M059J (cell line): ENCODE results near the gene NHLRC2. TPM values are rescaled to one million over a fixed set of nuclear protein-coding genes. Genes with fewer than 3 reads are reported as not detected.
A peak's percentile ranks its signal among the peaks of the same experiment; 100 is the strongest.
"Not testable (repeated sequence)": the region's sequence is repeated elsewhere in the genome, so short reads cannot be mapped to it uniquely, and the experiment has no call there.

Source experiments
- DNase-seq: peaks from one replicate; pipeline ENCODE4 v3.0.0-alpha.2; 2012; ENCODE audit warnings: low read depth
- total RNA-seq: library from RNA; depleted of rRNA; stranded (reverse); fragments of >200 nt; shearing (Covaris generic); gene quantifications from 2 replicates; pipeline ENCODE4 v1.2.3, GENCODE V29; 2014; rRNA removed

The NHLRC2 gene, protein sequence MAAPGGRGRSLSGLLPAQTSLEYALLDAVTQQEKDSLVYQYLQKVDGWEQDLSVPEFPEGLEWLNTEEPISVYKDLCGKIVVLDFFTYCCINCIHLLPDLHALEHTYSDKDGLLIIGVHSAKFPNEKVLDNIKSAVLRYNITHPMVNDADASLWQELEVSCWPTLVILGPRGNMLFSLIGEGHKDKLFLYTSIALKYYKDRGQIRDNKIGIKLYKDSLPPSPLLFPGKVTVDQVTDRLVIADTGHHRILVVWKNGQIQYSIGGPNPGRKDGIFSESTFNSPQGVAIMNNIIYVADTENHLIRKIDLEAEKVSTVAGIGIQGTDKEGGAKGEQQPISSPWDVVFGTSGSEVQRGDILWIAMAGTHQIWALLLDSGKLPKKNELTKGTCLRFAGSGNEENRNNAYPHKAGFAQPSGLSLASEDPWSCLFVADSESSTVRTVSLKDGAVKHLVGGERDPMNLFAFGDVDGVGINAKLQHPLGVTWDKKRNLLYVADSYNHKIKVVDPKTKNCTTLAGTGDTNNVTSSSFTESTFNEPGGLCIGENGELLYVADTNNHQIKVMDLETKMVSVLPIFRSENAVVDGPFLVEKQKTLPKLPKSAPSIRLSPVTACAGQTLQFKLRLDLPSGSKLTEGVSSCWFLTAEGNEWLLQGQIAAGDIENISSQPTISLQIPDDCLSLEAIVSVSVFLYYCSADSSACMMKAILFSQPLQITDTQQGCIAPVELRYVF
- total RNA-seq, result 9.3 and 11.0 TPM in 2 replicates

DNA sequence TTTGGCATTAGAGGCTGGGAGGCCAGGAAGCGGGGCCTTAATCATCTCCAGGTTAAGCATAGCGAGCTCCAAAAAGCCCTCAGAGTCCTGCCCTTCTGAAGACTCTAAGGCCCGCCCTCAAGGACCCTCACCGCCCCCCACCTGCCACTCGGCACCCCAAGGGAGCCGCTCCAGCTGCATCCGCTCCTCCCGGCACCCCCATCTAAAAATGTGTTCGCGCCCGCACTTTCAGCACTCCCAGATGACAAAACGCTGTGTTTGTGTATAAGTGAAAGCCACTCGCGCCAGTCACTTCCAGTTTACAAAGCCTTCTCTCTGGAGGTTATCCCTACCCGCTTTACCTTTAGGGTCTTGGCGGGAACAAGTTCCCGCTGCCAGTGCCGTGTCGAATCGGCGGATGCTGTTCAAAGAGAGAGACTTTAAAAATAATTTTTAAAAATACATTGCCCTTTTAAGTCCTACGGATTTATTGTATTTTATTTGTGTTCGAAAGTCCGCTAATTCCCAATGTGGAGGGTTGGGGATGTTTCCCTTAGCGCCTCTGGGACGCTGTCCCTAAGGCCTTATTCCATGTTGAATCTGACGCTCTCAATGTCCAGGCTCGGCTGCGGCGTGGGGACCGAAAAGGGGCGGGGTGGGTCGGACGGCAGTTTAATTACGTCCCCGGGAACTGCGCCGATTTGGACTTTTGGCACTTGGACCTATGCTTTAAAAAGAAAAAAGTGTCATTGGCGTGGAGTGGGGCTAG, at the start of gene NHLRC2, which contains the start of gene DCLRE1A:
TSS of gene NHLRC2 (plus strand) at position 649 of the 748 bp plus-strand sequence. CDS start 212 bp downstream, outside the sequence.
TSS of gene DCLRE1A (minus strand) at position 70 of the 748 bp plus-strand sequence. CDS start 900 bp downstream, outside the sequence.
- peak; percentile 73 for DNase-seq

DNA sequence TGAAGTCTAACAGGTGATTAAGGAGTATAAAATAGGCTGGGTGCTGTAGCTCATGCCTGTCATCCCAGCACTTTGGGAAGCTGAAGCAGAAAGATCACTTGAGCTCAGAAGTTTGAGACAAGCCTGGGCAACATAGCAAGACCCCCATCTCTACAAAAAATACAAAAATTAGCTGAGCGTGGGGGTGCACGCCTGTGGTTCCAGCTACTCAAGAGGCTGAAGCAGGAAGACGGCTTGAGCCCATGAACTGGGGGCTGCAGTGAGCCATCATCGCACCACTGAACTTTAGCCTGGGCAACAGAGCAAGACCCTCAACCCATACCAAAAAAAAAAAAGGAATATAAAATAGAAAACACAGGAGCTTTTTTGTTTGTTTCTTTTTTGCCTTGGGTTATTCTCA, 48.0 kb upstream of the NHLRC2 start:
- DNase-seq, result no peak

DNA sequence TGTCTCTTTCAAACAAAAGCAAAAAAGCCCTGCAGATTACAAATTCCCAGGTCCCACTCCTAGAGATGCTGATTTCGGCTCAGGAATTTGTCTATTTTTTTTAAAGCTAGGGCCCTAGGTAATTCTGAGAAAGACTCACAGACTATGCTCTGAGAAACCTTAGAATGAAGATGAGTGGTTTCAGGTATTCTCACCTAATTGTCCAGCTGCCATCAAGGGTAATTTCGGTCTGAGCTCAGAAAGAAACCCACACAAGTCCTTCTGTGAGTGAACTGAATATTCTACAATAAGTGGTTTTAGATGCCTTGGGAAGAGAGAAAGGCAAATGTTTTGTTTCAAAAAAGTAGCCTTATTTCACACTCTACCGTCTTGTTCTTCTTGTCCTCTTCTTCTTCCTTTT, 46.3 kb upstream of the NHLRC2 start:
- DNase-seq, result no peak

DNA sequence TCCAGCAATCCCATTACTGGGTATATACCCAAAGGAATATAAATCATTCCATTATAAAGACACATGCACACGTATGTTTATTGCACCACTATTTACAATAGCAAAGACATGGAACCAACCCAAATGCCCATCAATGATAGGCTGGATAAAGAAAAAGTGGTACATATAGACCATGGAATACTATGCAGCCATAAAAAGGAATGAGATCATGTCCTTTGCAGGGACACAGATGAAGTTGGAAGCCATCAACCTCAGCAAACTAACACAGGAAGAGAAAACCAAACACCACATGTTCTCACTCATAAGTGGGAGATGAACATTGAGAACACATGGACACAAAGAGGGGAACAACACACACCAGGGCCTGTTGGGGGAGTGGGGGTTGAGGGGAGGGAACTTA, 39.8 kb upstream of the NHLRC2 start:
- not testable (repeated sequence) for DNase-seq

DNA sequence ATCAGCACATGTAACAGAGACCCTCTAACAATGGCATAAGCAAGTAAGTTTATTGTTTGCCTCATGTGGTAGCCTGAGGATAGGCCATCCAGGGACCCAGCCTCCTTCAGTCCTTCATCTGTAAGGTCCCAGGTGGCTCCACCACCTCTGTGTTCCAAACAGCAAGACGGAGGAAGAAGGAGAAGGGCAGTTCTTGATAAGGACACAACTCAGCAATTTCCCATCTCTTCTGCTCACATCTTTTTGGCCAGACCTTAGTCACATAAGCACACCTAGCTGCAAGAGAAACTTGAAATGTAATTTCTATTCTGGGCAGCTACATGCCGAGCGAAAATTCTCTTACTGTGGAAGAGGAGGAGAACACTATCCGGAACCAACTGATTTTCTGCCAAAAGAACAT, 34.5 kb upstream of the NHLRC2 start:
- no peak for DNase-seq

DNA sequence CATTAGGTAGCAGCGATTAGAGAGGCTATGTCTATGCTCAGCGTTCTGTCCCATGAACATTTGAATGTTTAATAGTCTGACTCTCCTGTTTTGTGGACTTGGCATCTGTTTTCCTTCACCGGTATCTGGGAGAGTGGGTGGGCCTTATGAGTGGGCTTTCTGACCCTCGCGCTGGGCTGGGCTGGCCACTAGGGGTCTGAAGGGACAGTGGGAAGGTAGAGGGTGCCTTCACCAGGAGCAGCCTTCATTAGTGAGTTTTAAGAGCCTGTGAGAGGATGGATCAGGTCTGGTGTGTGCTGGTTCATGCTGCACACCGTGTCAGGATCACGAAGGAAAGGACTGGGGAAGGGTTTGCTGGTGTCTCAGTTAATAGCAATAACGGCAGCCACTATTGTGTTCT, 34.0 kb upstream of the NHLRC2 start:
- DNase-seq, result no peak

DNA sequence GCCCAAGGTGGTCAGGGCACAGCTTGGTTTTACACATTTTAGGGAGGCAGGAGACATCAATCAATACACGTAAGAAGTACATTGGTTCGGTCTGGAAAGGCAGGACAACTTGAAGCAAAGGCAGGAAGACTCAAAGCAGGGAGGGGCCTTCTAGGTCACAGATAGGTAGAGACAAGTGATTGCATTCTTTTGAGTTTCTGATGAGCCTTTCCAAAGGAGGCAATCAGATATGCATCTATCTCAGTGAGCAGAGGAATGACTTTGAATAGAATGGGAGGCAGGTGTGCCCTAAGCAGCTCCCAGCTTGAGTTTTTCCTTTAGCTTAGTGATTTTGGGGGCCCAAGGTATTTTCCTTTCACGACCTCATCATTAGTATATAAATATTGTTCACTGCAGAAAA, 33.2 kb upstream of the NHLRC2 start:
- DNase-seq, result not testable (repeated sequence)

DNA sequence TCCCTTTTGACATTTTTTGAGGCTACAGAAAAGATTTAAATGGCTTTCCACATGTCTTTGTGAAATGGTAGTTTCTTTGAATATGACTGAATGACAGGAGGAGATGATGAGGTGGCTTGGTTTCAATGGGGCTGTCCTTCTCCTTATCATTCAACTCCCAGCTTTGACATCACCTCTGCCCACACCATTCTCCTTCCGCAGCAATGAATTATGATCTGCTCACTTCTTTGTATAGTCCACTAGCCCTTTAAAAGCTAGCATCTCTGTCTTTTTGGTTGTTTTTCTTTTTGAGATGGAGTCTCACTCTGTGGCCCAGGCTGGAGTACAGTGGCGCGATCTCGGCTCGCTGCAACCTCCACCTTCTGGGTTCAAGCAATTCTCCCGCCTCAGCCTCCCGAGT, 32.3 kb upstream of the NHLRC2 start:
- no peak for DNase-seq

DNA sequence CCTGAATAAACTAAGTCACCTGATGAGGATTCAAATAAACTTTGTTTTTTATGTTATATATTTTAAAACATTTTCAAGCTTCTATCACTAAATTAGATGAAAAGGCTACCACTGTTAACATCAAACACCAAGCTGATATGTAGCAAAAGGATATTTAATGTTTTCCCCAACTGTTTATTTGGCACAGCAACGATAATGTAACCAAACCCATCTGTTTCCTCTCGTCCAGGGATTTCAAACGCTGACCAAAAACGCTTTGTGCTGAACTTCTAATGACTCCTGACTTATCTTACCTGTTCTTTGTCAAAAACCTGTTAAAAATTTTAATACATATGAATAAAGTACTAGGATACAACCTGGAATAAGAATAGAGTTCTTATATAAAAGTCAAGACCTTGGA, 31.1 kb upstream of the NHLRC2 start:
- no peak for DNase-seq

DNA sequence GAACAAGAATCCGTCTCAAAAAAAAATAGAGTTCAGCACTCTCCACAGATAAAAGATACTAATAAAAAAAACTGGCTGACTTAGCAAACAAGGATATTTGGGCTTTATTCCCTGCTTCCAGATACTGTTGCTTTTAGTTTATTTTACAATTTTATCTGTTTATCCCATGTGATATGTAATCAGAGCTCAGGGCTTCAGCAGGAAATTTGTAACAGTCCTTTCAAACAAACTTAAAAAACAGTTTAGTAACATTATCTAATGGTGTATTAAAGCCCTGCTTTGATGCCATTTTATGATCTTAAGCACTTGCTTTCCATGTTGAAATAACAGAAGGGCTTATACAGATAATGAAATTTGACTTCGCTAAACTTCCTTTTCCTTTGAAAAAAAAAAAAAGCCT, 28.7 kb upstream of the NHLRC2 start:
- DNase-seq, result no peak

DNA sequence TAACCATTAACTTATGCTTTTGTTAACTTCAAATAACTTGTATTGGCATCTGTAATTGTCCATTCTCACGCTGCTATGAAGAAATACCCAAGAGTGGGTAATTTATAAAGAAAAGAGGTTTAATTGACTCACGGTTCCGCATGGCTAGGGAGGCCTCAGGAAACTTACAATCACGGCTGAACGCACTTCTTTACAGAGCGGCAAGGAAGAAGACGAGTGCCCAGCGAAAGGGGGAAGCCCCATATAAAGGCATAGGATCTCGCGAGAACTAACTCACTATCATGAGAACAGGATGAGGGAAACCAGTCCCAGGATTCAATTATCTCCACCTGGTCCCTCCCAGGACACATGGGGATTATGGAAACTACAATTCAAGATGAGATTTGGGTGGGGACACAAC, 25.9 kb upstream of the NHLRC2 start:
- not testable (repeated sequence) for DNase-seq

DNA sequence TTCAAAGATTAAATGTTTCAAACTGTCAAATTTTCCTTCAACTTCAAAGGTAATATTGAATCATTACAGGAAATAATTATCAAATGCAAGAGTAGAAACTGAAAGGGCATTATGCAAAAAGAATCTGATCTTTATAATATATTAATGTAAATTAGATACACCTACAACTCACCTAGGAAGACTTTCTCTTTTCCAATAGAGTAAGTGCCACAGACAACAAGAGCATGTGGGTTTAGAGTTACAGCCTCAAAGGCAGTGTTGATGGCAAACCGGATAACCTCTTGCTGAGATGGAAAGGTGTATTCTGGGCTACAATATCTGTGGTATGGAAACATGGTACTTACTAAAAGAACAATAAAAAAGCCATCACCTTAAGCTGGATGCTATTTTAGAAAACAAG, 12.3 kb upstream of the NHLRC2 start:
- no peak for DNase-seq

DNA sequence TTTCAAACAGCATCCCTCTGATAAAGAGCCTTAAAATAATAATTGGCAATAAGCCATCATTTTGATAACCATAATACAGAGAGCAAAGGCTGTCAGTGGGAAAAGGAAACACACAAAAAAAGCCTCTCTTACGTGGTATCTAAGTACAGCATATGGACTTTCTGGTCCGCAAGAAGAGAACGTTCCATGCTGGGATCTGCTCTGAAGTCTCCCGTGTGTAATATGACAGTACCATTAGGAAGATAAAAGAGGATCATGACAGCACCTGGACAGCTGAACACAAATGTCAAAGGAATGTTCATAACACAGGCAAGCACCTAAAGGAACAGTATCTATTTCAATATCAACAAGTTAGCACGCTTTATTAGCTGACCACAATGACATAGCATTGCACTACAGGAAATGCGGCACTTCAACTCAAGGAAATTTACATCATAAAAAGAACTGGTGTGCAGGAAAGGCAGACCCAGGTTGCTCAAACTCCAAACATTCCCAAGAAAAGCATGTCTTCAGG, 10.4 kb upstream of the NHLRC2 start:
- no peak for DNase-seq

DNA sequence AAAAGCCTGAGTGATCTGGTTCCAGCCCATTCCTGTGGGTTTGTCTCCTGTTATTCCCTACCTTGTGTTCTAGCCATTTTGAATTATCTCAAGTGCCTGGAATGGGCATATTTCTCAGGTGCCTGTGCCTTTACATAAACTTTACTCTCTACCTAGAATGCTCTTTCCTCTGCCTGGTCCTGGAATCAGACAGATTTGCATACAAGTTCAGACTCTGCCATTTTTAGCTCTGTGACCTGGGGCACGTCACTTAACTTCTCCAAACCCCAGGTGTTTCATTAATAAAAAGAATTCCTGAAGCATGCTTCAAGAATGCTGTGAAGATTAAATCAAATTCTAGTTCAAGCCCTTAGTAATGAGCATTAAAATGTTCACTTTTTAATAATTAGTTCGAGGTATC, 8.4 kb upstream of the NHLRC2 start:
- no peak for DNase-seq

DNA sequence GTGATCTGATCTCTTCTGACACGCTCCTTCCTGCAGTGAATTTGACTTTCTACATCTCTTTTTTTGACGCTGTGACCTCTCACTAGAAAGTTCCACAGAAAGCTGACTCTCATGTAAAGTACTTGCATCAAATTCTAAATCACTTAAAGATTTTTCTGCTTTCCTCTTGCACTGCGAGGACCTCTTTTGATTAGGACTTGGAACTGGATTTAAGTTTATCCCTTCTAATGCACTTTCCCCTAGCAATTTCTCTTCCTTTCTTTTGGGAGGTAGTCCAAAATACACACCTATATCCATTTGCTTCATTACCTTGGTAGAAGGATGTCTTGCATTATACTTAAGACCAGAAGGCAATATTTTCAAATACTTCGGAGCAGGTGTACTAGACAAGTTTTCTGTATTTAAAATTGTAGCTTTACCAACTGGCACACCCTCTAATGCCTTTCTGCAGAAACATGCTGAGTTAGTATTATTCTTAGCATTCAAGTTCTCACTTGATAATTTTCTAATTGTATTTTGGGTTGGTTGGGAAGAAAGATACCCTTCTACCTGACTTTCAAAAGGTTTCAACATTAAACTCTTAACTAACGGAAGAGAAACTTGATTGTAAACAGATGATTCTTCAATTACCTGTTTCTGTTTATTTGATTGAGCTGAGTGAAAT, 5.2 kb upstream of the NHLRC2 start:
- no peak for DNase-seq

DNA sequence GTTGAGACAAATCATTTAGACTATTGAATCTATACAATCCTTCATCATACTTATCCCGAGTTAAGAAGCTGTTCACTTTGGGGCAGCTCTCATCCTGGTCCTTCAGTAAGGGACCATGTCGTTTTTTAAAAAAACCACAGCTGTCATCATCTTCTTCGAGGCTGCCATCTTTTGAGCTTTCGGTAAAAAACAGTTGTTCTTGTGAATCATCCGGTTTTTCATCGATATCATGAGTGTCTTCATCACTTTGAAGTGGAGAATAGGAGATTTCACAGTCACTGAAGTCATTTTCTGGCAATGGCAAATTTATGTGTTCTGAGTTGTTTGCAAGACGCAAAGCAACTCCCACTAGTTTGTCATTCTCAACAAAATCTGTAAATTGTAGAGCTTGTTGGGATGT, 4.5 kb upstream of the NHLRC2 start:
- DNase-seq, result no peak

DNA sequence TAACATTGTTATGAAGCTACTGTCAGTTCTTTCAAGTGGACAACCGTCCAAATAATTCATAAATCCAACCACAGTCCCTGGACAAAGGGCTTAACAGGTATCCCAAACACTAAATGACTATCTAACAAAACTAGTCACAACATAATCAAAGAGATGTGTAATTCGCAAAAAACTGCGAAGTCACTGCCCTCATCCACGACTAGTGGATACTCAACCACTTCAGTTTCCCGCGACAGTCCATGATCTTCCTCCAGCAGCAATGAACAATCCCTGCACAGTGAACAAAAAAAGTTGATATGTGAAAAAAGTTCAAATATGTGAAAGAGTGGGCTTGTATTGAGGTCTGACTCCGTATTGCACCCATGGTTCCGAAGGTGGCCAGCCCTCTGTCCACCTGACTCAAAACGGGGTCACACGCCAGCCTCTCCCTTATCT, 866 bp upstream of the NHLRC2 start:
- DNase-seq, result no peak

DNA sequence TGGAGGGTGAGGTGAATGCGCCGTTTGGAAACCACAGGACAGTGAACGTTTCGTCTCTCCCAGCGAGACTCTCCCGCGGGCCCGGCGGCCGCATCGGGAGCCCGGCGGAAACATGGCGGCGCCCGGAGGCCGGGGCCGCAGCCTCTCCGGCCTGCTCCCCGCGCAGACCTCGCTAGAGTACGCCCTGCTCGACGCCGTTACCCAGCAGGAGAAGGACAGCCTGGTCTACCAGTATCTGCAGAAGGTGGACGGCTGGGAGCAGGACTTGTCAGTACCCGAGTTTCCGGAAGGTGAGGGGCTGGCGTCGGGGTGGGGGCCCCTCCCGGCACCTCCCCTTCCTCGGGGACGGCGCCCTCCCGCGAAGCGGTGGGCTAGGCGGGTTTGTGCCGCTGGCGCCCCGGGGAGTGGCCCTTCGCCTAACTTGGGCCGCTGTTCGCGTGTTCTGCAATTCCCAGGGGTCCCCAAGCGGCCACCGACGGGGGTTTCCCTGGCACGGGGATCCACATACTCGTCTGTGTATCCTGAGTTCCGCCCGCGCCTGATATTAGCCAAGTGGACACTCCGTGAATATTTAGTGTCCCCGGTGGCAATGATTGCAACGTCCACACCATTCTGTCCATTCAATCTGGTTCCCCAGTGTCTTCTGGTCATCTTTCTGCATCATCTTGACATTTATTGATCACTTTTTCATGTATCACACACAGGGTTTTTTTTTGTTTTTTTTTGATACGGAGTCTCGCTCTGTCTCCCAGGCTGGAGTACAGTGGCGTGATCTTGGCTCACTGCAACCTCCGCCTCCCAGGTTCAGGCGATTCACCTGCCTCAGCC, 514 bp downstream of the NHLRC2 start:
- DNase-seq, result peak; percentile 60

DNA sequence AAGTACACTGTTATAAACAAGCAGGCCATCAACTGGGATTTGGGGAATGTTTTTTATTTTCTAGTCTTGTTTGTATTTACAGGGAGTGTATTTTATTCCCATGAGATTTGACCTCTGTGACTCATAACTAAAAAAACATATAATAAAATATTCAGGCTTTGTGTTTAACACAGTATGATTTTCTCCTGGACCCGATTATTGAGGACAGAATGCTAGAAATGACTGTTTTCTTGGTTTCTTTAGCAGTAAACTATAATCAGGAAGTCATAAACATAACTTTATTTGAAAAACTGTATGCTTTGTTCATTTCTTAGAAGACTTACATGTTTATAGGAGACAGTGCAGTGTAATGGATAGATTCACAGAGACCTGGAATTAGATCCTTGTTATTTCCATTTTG, 2.1 kb downstream of the NHLRC2 start:
- DNase-seq, result no peak

DNA sequence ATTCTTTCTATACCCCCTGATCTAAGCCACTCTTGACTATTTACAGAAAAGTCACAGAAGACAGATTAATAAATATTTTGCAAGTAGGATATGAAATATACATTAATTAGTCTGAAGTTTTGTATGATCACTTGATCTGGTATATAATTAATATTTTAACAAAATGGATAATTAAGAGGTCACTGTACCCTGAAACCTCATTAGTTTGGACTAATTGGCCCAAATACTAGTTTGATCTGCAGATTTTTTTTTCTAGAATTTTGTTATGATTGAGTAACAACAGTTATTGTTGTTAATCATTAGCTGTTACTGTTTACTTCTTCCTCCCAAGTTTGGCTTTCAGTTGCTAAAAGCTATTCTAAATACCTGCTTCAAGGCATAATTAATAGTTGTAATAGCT, 2.7 kb downstream of the NHLRC2 start:
- no peak for DNase-seq

DNA sequence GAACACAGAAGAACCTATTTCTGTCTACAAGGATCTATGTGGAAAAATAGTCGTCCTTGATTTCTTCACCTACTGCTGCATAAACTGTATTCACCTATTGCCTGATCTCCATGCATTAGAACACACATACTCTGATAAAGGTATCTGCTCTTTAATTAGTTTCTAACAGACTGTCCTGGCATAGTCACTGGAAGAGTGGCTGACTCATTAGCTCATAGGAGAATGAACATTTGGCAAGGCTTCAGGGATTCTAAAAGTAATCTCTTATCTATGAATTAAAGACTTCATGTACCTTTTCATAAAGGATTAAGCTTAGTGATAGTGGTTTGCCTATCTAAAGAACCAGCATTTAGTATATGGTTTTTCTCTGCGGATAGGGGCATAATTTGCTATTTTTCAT, 4.1 kb downstream of the NHLRC2 start:
- DNase-seq, result peak; percentile 52
